NCI-H446 (cell line): ENCODE measurements around the gene MKLN1.
"Not testable (repeated sequence)": the region's sequence is repeated elsewhere in the genome, so short reads cannot be mapped to it uniquely, and the experiment has no call there.

ENCODE experiments used
- DNase-seq, 2 experiments: peaks; one replicate each; lab custom pipeline; 2025; lab: John Stamatoyannopoulos, UW

Gene MKLN1

DNA sequence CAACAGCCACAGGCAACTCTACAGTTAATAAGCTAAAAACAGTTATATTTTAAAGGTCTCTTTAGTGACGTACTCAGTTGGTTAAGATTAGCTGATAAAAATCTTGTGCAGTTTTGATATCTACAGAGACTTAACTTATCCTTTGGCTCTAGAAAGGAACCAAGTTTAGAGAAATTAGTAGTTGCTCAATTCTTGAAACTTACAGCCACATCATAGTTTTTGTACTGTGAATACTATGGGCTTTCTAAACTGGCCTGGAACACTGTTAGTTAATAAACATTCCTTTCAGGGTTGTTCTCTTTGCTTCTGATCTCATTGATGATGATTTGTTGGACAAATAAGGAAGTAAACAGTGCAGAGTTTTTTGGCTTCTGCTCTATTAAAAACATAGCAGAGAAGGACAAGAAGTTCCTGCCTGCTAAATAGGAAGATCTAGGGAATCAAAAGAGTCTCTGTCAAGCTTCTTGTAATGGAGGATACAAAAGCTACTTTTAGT, 73.1 kb downstream of the MKLN1 start:
- no peak for DNase-seq

DNA sequence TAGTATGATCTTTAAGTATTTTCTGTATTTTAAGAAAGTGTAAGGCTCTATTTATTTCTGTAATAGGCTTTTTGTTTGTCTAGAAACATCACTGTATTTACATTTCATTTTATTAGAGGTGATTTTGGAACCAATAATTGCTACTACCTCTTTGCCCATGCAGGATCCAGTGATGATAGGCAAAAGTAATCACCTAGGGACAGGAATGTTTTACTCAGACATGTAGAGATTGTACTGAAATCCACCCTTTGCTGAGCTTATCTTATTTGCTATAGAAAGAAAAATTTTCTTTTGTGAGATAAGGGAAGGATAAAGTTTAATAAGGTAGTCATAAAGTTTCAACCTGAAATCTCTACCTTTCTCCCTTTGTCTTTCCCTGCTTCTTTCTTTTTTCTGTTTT, 73.5 kb downstream of the MKLN1 start:
- DNase-seq: no peak

GRCh38 chr7:131403322-131403721, 75.6 kb downstream of the MKLN1 start:
- DNase-seq: no peak

GRCh38 chr7:131404226-131404911, 76.7 kb downstream of the MKLN1 start:
- DNase-seq: no peak

DNA sequence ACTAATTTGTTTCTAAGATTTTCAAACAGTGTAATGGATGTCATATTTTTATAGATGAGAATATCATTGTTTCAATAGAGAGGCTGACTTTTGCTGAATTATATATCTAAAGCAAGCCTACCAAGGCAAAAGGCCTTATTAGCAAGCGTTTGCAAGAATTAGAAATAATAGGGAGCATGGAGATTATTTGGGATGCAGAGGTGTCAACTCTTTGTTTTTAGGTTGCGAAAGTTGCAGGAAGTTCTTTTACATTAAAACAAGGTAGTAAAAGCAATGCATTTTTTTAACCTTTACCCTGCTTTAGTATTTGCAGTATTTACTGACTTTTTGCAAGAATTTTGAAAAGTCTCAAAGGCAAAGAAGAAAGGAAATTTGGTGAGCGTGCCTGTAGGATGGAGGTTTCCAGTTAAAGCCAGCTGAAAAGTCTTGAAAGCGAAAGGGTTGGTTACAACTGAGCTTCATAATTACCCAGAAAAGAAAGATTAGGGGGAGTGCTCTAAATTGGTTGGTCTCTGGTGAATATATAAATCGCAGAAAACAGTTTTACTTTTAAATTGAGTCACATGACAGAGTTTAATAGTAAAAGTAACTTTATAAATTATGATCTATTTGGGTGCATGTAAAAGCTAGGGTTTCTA, 81.6 kb downstream of the MKLN1 start:
- DNase-seq: no peak

DNA sequence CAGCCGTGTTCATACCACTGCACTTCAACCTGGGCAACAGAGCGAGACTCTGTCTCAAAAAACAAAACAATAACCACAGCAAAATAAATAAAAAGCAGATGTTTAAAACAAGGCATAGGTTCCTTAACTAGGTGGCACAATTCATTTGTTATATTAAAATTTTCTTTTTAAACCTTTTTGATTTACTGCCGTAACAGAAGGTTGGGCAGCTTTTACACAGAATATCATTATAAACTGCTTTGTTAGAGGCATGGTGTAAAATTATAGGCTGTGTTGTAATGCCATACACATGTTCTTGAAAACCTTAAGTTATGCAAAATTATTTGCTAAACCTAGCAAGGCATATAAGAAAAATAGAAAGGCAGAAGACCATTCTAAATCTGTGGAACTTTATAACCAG, 84.4 kb downstream of the MKLN1 start:
- no peak for DNase-seq

GRCh38 chr7:131413711-131414110, 86.0 kb downstream of the MKLN1 start:
- no peak for DNase-seq

GRCh38 chr7:131424219-131424822, 96.6 kb downstream of the MKLN1 start:
- DNase-seq: peak in 1 of 2 experiments; percentile 16

DNA sequence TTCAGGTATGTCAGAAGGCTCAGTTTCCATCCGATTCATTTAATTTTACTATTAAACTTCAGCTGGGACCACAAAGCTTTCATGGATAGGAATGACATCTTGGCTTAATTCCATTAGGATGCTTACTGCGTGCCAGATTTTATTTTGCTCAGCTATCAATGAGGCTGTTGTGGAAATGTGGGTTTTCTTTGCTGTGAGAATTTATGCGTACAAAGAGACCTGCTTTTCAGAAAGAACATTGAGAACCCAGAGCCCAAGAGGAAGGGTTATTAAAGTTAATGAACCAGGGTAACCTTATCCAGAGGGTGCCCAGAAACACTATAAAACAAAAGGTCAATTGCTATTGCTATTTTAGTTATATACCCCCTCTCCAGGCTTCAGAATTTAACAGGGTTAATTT, 98.3 kb downstream of the MKLN1 start:
- DNase-seq: no peak

GRCh38 chr7:131430826-131431225, 103.2 kb downstream of the MKLN1 start:
- not testable (repeated sequence) for DNase-seq

DNA sequence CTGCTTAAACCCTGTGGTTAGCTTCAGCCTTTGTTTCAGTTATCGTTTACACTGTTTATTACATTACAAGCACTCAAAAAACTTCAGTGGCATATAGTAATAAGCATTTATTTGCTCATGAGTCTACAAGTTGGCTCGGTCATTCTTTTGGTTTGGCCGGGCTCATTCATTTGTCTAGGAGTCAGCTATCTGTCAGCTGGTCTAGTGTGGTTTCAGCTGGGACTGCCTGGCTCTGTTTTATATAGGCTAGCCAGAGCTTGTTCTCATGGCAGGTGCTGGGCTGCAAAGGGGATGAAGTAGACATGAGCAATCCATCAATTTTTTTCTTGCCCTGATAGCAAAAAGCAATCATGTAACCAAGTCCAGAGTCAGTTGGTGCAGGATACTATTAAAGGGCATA, 103.6 kb downstream of the MKLN1 start:
- DNase-seq: peak in 1 of 2 experiments; percentile 9

GRCh38 chr7:131431756-131432155, 104.1 kb downstream of the MKLN1 start:
- no peak for DNase-seq

DNA sequence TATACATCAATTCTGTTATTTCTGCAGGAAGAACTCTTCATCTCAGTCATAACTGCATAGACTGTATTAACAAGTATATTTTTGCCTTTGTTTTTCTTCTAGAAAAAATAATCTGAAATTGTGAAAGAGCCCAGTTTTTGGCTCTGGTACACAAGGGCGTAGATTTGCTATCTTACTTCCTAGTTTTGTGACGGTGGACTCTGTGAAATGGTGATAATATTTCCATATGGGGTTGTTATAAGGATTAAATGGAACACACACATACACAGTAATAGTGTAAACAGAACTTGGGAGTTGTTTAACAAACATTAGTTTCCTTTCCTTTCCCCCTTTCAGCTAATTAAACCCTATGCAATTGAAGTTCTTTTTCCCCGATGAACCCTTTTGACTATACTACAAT, 108.7 kb downstream of the MKLN1 start:
- no peak for DNase-seq

DNA sequence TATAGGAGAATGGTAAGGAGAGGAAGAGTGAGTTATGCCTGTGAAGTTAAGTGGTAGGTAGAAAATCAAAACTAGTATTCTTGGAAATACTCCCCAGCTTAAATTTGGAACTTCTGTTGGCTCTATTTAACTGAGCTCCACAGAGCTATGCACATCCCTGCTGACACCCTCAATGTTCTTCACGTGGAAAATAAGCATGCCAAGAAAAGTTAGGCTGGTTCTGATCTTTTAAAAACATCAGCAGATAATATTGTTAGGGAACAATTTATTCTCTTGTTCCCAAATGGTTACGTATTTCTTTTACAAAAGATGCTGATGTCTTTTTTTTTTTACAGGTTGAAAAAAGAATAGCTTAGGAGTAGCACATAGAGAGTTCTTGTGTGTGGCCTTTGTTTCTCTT, 111.3 kb downstream of the MKLN1 start:
- no peak for DNase-seq

DNA sequence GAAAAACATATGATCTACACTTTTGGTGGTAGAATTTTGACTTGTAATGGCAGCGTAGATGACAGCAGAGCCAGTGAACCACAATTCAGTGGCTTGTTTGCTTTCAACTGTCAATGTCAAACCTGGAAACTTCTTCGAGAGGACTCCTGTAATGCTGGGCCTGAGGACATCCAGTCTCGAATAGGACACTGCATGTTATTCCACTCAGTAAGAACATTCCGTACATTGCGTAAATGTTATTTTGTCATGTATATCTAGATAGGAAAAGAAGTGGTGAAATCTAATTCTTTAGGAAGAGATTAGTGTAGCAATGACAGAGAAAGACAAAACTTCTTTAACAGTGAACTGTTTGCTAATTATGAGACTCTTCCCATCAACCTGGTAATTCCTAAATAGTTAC, 115.8 kb downstream of the MKLN1 start:
- no peak for DNase-seq

DNA sequence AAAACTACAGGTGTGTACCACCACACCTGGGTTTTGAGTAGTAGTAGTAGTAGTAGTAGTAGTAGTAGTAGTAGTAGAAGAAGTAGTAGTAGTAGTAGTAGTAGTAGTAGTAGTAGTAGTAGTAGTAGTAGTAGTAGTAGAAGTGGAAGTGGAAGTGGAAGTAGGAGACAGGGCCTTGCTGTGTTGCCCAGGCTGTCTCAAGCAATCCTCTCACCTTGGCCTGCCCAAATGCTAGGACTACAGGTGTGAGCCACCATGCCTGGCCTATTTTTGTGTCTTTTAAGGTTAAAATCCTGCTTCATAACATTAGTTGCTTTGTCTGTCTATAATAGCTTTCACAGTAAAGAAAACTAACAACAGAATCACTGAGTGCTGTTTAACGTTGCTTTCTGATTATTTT, 117.0 kb downstream of the MKLN1 start:
- DNase-seq: no peak

- no peak for DNase-seq
Observed at GRCh38 chr7:131449373-131449902, 121.8 kb downstream of the MKLN1 start.

GRCh38 chr7:131454498-131454897, 126.8 kb downstream of the MKLN1 start:
- DNase-seq: no peak

DNA sequence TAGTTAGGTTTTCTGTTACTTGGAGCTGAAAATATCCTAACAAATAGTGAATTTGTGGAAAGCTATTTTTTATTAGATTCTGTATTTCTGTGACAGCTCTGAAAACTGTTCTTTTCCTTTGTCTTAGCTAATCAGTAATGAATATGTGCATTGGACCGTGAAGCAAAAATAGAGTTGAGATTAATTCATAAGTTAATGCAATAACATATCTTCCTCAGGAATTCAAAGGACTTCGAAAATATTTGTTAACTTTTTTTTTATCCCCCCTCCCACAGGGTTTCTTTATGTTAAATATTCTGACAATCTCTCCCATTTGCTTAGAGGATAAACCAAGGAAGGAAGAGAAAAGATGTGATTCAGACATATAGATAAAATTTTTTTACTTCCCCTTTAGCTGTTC, 127.3 kb downstream of the MKLN1 start:
- no peak for DNase-seq

DNA sequence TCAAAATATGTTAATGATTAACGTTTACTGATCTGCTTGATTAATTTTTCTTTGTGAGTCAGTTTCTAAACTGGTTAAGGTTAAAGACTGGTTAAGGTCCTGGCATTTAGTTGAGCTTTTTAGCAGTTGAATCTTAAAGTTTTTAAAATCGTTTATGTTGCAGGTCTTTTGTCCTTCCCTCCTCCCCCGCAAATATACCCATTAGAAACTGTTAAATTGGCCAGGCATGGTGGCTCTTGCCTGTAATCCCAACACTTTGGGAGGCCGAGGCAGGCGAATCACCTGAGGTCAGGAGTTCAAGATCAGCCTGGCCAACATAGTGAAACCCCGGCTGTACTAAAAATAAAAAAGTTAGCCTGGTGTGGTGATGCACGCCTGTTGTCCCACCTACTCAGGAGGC, 127.9 kb downstream of the MKLN1 start:
- DNase-seq: no peak

DNA sequence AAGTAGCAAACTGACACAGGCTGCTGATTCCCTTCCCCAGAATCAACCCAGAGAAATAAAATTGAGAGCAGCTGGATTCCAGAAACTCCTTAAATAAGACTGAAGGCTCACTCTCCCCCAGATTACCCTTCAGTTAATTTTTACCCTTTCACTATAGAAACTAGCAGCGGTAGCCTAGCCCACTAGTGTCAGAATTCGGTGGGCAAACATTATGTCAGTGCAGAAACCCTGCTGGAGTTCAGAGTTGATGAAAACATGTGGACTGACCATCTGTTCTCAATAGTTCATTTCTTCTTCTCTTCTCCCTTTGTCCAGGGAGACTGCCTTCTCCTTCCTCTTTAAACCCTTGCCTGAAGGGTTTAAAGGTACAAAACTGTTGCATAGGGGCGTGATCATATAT, 128.7 kb downstream of the MKLN1 start:
- DNase-seq: no peak

DNA sequence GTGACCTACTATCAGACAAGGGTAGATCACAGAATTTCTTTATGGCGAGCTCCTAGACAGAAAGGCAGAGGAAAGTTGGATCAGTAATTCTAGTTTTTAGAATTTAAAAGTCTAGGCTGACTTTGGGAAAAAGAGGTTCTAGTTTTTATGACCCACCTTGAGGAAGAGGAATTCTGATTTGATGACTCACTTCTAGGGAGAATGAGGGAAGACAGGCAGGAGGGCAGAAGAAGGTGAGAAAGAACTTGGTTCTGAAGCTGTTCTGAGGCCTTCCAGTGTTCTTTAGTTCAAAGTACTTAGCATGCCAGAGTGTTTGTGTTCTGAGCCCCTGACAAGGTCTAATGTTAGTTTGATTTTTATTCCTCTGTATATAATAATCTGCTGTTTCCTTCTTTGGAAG, 131.6 kb downstream of the MKLN1 start:
- no peak for DNase-seq

GRCh38 chr7:131462059-131462458, 134.4 kb downstream of the MKLN1 start:
- DNase-seq: no peak
